GM18519 (cell line): Measurements from ENCODE around the gene PPCDC.
"Not testable (repeated sequence)": the region's sequence is repeated elsewhere in the genome, so short reads cannot be mapped to it uniquely, and the experiment has no call there.

Experiments used
- ATAC-seq: cut with Tn5 transposase; IDR thresholded peaks from one replicate; pipeline ENCODE4 v1.9.1; 2021; ENCODE audit warnings: mild to moderate bottlenecking, moderate library complexity; ENCODE audit not compliant: unreplicated experiment, low FRiP score

Gene PPCDC

GRCh38 chr15:75064846-75065245, 41.5 kb downstream of the PPCDC start:
- no peak for ATAC-seq

- ATAC-seq: no peak
Observed at GRCh38 chr15:75065467-75065850, 42.1 kb downstream of the PPCDC start.

DNA sequence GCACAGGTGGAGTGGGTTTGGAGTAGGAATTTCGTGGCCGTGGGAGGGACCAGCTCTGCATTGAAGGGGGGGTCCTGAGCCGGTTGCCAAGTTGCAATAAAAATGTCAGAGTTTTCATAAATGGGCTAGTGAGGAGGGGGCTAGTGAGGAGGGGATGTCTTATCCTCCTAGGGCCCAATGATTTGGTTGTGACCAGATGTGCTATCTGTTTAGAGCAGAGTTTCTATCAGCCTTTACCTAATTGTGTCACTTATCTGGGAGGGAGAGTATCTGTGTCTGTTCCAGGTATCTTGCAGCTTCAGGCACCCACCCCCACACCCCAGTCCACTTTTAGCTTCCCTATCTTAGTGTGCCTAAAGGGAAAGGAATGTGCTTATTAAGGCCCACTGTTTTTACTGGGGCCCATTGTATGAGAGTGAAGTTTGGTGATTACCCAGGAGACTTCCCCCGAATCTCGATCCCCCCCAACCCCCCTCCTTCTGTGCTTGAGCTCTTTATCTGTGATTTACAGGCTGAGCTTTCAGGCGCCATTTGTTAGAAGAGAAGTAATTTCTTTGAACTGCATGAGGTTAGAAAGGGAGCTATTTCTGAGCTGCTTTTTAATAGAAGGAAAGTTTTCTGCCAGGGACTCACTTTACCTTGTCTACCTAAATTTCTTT, 42.6 kb downstream of the PPCDC start:
- no peak for ATAC-seq

- no peak for ATAC-seq
Observed at GRCh38 chr15:75067123-75067830, 43.9 kb downstream of the PPCDC start.

- no peak for ATAC-seq
Observed at GRCh38 chr15:75068748-75069147, 45.4 kb downstream of the PPCDC start.

GRCh38 chr15:75069301-75069925, 46.0 kb downstream of the PPCDC start:
- peak; percentile 66 for ATAC-seq

DNA sequence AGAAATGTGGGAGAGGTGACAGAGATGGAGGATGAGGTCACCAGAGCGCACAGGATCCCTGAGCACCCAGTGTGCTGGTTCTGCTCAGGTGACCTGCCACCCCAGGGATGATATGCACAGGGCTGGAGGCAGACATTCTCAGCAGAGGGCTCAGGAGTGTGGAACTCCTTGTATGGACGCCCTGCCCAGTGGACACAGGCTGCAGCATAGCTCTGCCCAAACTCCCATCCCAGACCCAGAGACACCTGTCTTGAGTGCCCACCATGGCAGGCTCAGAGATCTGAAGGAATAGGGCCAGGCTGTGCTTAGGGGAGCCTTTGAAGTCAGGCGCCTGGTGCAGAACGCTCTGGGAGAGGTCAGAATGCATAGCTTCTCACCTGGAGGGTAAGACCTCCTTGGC, 47.3 kb downstream of the PPCDC start:
- ATAC-seq: no peak

GRCh38 chr15:75073197-75073596, 49.8 kb downstream of the PPCDC start:
- no peak for ATAC-seq

DNA sequence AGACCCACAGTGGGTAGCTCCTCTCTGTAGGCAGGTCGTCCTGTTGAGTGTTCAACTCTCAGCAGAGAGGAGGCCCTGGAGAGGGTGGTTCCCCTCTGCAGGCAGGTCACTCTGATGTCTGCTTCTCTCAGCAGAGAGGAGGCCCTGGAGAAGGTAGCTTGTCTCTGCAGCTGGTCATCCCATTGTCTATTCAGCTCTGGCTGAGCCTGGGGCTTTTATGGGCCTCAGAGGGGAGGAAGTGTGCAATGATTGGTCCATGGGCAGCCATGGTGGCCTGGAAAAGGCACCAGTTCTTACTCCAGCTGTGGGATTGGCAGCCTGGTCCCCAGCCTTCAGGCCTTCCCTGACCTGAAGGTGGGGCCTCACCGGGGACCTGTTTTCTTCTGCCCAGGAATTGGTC, 52.9 kb downstream of the PPCDC start:
- ATAC-seq: no peak

- not testable (repeated sequence) for ATAC-seq
Observed at GRCh38 chr15:75077551-75077961, 54.2 kb downstream of the PPCDC start.

DNA sequence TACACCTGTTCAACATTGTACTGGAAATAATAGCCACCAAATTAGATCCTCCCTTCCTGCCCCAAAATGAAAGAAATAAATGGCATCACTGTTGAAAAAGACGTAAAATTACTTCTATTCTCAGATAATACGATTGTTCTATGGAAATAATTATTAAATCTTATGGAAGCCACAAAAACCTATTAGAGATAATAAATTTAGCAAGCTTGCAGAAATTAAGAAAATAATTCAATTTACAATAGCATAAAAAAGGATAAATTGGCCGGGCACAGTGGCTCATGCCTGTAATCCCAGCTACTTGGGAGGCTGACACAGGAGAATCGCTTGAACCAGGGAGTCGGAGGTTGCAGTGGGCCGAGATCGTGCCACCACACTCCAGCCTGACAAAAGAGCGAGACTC, 57.8 kb downstream of the PPCDC start:
- no peak for ATAC-seq

GRCh38 chr15:75082689-75083088, 59.3 kb downstream of the PPCDC start:
- no peak for ATAC-seq

DNA sequence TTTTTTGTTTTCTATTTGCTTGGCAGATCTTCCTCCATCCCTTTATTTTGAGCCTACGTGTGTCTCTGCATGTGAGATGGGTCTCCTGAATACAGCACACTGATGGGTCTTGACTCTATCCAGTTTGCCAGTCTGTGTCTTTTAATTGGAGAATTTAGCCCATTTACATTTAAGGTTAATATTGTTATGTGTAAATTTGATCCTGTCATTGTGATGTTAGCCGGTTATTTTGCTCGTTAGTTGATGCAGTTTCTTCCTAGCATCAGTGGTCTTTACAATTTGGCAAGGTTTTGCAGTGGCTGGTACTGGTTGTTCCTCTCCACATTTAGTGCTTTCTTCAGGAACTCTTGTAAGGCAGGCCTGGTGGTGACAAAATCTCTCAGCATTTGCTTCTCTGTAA, 62.3 kb downstream of the PPCDC start:
- not testable (repeated sequence) for ATAC-seq

- ATAC-seq: no peak
Observed at GRCh38 chr15:75089456-75090387, 66.3 kb downstream of the PPCDC start.

DNA sequence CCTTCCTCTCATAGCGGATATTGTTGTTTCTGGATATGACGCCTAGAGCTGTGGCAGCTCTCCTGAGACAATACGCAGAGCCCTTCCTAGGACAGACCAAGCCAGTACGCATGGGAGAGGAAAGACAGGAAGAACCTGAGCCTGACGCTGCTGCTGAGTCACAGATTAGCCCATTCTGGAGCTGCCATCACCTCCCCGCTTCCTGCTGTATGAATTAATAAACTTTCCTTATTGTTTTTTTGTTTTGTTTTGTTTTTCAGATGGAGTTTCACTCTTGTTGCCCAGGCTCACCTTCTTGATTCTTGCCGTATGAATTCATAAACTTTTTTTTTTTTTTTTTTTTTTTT, 67.0 kb downstream of the PPCDC start:
- ATAC-seq: no peak

- ATAC-seq: no peak
Observed at GRCh38 chr15:75091814-75092213, 68.4 kb downstream of the PPCDC start.

DNA sequence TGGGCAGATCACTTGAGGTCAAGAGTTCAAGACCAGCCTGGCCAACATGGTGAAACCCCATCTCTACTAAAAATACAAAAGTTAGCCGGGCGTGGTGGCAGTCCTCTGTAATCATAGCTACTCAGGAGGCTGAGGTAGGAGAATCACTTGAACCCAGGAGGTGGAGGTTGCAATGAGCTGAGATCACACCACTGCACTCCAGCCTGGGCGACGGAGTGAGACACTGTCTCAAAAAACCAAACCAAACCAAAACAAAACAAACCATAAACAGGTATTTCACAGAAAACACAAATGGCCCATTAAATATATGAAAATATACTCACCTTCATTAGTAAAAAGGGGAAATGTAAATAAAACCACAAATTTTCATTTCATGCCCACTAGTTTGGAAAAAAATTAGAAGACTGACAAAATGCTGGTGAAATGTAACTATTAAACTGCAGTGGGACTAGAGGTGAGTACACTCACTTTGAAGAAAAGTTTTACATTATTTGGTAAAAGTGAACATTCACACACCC, 71.6 kb downstream of the PPCDC start:
- ATAC-seq: not testable (repeated sequence)

DNA sequence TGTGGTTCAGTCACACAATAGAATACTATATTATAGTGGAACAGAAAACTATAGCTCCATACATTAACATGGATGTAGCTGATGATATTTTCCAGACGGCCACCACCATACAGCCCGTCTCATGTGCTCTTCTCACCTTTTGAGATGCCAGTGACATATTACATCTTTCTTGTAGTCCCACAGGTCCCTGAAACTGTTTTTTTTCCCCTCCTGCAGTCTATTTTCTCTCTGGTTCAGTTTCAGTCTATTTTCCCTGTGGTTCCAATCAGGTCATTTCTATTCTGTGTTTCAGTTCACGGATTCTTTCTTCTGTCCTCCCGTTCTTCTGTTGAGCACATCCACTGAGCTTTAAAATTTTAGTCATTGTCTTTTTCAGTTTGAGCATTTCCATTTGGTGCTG, 72.2 kb downstream of the PPCDC start:
- no peak for ATAC-seq

DNA sequence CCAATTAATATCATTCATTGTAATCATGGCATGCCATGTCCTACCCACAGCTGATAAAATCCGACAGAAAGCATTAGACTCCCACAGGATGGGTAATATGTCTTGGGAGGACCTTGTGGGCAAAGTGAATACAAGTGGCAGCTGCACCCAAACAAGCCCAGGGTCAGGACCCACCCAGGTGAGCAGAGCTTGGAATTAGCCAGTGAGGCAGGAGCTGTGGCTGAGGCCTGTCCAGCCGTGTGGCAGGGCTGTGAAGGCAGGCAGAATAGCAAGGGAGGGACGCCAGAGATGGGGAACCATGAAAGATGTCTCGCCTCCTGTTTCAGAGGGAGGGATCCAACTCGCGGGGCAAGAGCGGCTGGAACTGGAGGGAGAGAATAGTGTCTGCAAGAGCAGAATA, 74.5 kb downstream of the PPCDC start:
- no peak for ATAC-seq

DNA sequence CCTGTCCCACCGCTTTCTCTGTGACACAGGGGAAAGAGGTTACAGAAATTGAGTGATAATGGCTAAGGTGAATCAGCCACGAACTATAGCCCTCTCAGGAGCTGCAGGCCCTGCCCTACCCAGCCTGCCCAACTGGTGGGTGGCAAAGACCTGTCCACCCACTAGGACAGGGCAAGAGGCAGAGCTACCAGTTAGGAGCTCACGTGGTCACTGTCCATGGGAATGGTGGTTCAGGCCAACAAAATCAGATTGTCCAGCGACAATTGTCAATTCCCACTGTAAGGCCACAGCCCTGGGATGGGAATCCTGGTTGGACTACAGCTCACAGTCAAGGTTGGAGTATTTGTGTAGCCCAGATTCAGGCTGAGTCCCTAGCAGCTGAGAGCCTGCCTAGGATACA, 75.0 kb downstream of the PPCDC start:
- no peak for ATAC-seq
